H9 (cell line): ENCODE results near the gene LRRC58. TPM values are rescaled to one million over a fixed set of nuclear protein-coding genes. Genes with fewer than 3 reads are reported as not detected.

Source experiments
- DNase-seq: peaks from one replicate; pipeline ENCODE4 v3.0.0-alpha.2; 2017
- H2AFZ ChIP-seq: one replicate; pipeline ENCODE4 v1.6.1; 2013; ENCODE audit warnings: mild to moderate bottlenecking, low read length, control low read depth, moderate library complexity
- H2AK5ac ChIP-seq: 2 replicates; pipeline ENCODE4 v1.6.1; 2013; ENCODE audit warnings: low read length, control low read depth, mixed read lengths; ENCODE audit not compliant: insufficient read length
- H2BK120ac ChIP-seq: one replicate; pipeline ENCODE4 v1.6.1; 2013; ENCODE audit warnings: low read depth, mild to moderate bottlenecking, low read length, control low read depth, inconsistent platforms; ENCODE audit not compliant: poor library complexity, severe bottlenecking
- H2BK12ac ChIP-seq: 2 replicates; pipeline ENCODE4 v1.6.1; 2013; ENCODE audit warnings: low read length, control low read depth, mixed read lengths, low read depth; ENCODE audit not compliant: insufficient read length
- H2BK15ac ChIP-seq: 2 replicates; pipeline ENCODE4 v1.6.1; 2013; ENCODE audit warnings: low read depth, low read length, control low read depth
- H2BK20ac ChIP-seq: one replicate; pipeline ENCODE4 v1.6.1; 2013; ENCODE audit warnings: low read depth, mild to moderate bottlenecking, low read length, control low read depth, inconsistent platforms; ENCODE audit not compliant: poor library complexity, severe bottlenecking
- H2BK5ac ChIP-seq: 2 replicates; pipeline ENCODE4 v1.6.1; 2013; ENCODE audit warnings: low read length, control low read depth, mixed read lengths; ENCODE audit not compliant: insufficient read length
- H3K14ac ChIP-seq: 2 replicates; pipeline ENCODE4 v1.6.1; 2013; ENCODE audit warnings: low read length, control low read depth; ENCODE audit not compliant: insufficient read depth
- H3K18ac ChIP-seq: 2 replicates; pipeline ENCODE4 v1.6.1; 2013; ENCODE audit warnings: low read depth, mild to moderate bottlenecking, mixed read lengths, low read length, control low read depth; ENCODE audit not compliant: insufficient read length
- H3K23ac ChIP-seq: 2 replicates; pipeline ENCODE4 v1.6.1; 2013; ENCODE audit warnings: low read length, control low read depth, mixed read lengths, low read depth; ENCODE audit not compliant: insufficient read length
- H3K23me2 ChIP-seq: 2 replicates; pipeline ENCODE4 v1.6.1; 2013; ENCODE audit warnings: low read depth, mild to moderate bottlenecking, mixed read lengths, low read length, control low read depth; ENCODE audit not compliant: insufficient read length, poor library complexity, severe bottlenecking
- H3K27ac ChIP-seq: 2 replicates; pipeline ENCODE4 v1.5.1; 2013; ENCODE audit warnings: low read length, control low read depth, mixed read lengths, low read depth; ENCODE audit not compliant: insufficient read length
- H3K27me3 ChIP-seq: 2 replicates; pipeline ENCODE4 v1.6.1; 2013; ENCODE audit warnings: low read length, control low read depth, inconsistent platforms; ENCODE audit not compliant: insufficient read depth
- H3K4ac ChIP-seq: 2 replicates; pipeline ENCODE4 v1.6.1; 2013; ENCODE audit warnings: low read depth, mild to moderate bottlenecking, control low read depth, inconsistent platforms, low read length, moderate library complexity
- H3K4me1 ChIP-seq: 2 replicates; pipeline ENCODE4 v1.6.1; 2013; ENCODE audit warnings: low read length, control low read depth, inconsistent platforms; ENCODE audit not compliant: insufficient read depth
- H3K4me2 ChIP-seq: 2 replicates; pipeline ENCODE4 v1.6.1; 2013; ENCODE audit warnings: low read length, control low read depth, mixed read lengths; ENCODE audit not compliant: insufficient read length, insufficient read depth
- H3K56ac ChIP-seq: 2 replicates; pipeline ENCODE4 v1.6.1; 2013; ENCODE audit warnings: low read depth, mild to moderate bottlenecking, mixed read lengths, low read length, control low read depth; ENCODE audit not compliant: insufficient read length
- H3K79me1 ChIP-seq: 2 replicates; pipeline ENCODE4 v1.6.1; 2013; ENCODE audit warnings: low read depth, mild to moderate bottlenecking, moderate library complexity, low read length, control low read depth, inconsistent platforms; ENCODE audit not compliant: insufficient read depth, poor library complexity, severe bottlenecking
- H3K79me2 ChIP-seq: 2 replicates; pipeline ENCODE4 v1.6.1; 2013; ENCODE audit warnings: low read length, control low read depth, inconsistent platforms; ENCODE audit not compliant: insufficient read depth
- H3K9ac ChIP-seq: 2 replicates; pipeline ENCODE4 v1.6.1; 2013; ENCODE audit warnings: low read length, control low read depth, mixed read lengths; ENCODE audit not compliant: insufficient read length; ENCODE audit errors: extremely low read depth
- H3K9me3 ChIP-seq: one replicate; pipeline ENCODE4 v1.6.1; 2013; ENCODE audit warnings: low read depth, low read length, inconsistent platforms; ENCODE audit not compliant: control insufficient read depth
- H3T11ph ChIP-seq: one replicate; pipeline ENCODE4 v1.6.1; 2013; ENCODE audit warnings: mild to moderate bottlenecking, low read length, control low read depth, inconsistent platforms
- H4K20me1 ChIP-seq: one replicate; pipeline ENCODE4 v1.6.1; 2013; ENCODE audit not compliant: control insufficient read depth, insufficient read length, insufficient read depth
- H4K5ac ChIP-seq: 2 replicates; pipeline ENCODE4 v1.6.1; 2013; ENCODE audit warnings: low read depth, mild to moderate bottlenecking, mixed read lengths, low read length, control low read depth; ENCODE audit not compliant: insufficient read length
- H4K8ac ChIP-seq: replicated peaks from 2 replicates; pipeline ENCODE4 v1.6.1; 2013; ENCODE audit warnings: low read length, control low read depth, mixed read lengths, low read depth; ENCODE audit not compliant: insufficient read length
- H4K91ac ChIP-seq: 2 replicates; pipeline ENCODE4 v1.6.1; 2013; ENCODE audit warnings: low read depth, mild to moderate bottlenecking, moderate library complexity, mixed read lengths, low read length, control low read depth; ENCODE audit not compliant: insufficient read length
- H3K27ac Mint-ChIP-seq, 3 experiments: 2 replicates in 2 of 3; 3 replicates in 1 of 3; pipeline ENCODE4 v1.8.0; 2020 to 2021; ENCODE audit warnings: mixed read lengths in 3 of 3, mild to moderate bottlenecking in 1 of 3, moderate library complexity in 1 of 3
- H3K27me3 Mint-ChIP-seq: 2 replicates; pipeline ENCODE4 v1.8.0; 2021; ENCODE audit warnings: low read depth, mild to moderate bottlenecking, moderate library complexity, mixed read lengths
- H3K36me3 Mint-ChIP-seq, 3 experiments: 2 replicates in 2 of 3; 3 replicates in 1 of 3; pipeline ENCODE4 v1.8.0; 2020 to 2021; ENCODE audit warnings: low read depth in 3 of 3, mixed read lengths in 3 of 3; ENCODE audit not compliant: insufficient read depth in 1 of 3
- H3K4me1 Mint-ChIP-seq, 2 experiments: 2 replicates each; pipeline ENCODE4 v1.8.0; 2020; ENCODE audit warnings: mixed read lengths in 2 of 2
- H3K4me3 Mint-ChIP-seq, 2 experiments: 2 replicates in 1 of 2; 3 replicates in 1 of 2; pipeline ENCODE4 v1.8.0; 2020 to 2021; ENCODE audit warnings: mild to moderate bottlenecking in 2 of 2, mixed read lengths in 2 of 2, moderate library complexity in 1 of 2
- H3K9me3 Mint-ChIP-seq, 2 experiments: 2 replicates in 1 of 2; 3 replicates in 1 of 2; pipeline ENCODE4 v1.8.0; 2020; ENCODE audit warnings: mild to moderate bottlenecking in 2 of 2, mixed read lengths in 2 of 2, moderate library complexity in 1 of 2
- WGBS: extraction: QIAGEN DNeasy Blood & Tissue Kit; methylation state at CpG from one replicate; pipeline ENCODE4 v1.1.7; 2013; ENCODE audit warnings: missing lambda C conversion rate, low lambda C conversion rate, mixed read lengths; ENCODE audit not compliant: insufficient read length; ENCODE audit errors: extremely low coverage; 5-methylcytosine and 5-hydroxymethylcytosine counted together
- total RNA-seq: library from RNA; stranded (reverse); gene quantifications from 2 replicates; pipeline ENCODE4 v1.2.1, GENCODE V29; 2021
- TF ChIP-seq, protein P1 (sequence below): fragments of 200-600 bp; sonication (generic); conservative IDR thresholded peaks from 3 replicates; pipeline ENCODE4 v1.8.0; 2021; ENCODE audit warnings: antibody characterized with exemption, mild to moderate bottlenecking

LRRC58 gene
- total RNA-seq, 1 experiment from 2014 or later = 18.2 TPM

DNA sequence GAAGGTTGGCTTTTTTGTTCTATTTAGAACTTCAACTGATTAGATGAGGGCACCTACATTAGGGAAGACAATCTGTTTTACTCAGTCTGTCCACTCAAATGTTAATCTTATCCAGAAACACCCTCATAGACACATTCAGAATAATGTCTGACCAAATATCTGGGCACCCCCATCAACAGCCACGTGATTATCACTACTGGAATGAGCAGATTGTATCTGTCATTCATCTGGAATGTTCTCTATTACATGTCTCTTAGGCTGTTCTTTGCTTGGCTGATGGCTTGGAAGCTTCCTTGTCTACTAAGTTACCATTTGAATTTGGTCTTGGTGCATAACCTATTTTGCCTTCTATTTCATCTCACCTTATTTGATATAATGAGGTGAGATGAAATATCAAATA is 15.7 kb upstream of the LRRC58 start:
- Histone ChIP-seq H3K4me2 (no peak overlapping the region), H3K23ac (no peak overlapping the region), H2BK20ac (no peak overlapping the region), H3K9ac (no peak overlapping the region), H4K8ac (no peak overlapping the region), H3K79me1 (no peaks in the 10 kb centered on the region), H2BK5ac (no peak overlapping the region), H4K5ac (no peak overlapping the region), H3K23me2 (no peaks in the 10 kb centered on the region), H4K91ac (no peak overlapping the region), H3K79me2 (no peaks in the 10 kb centered on the region), H2AFZ (no peak overlapping the region), H2BK120ac (no peak overlapping the region), H3K27ac (no peak overlapping the region), H3K4me1 (no peaks in the 10 kb centered on the region), H3K14ac (no peak overlapping the region), H3K18ac (no peak overlapping the region), H3K9me3 (no peaks in the 10 kb centered on the region), H3K56ac (no peak overlapping the region), H2AK5ac (no peak overlapping the region), H2BK15ac (no peak overlapping the region), H4K20me1 (no peaks in the 10 kb centered on the region), H2BK12ac (no peak overlapping the region), H3T11ph (no peak overlapping the region), H3K27me3 (no peaks in the 10 kb centered on the region), H3K4ac (no peak overlapping the region)
- no peaks in the 10 kb centered on the region for H3K36me3 Mint-ChIP-seq
- WGBS = no CpG with 5 or more reads among the region's 1 CpG
- DNase-seq = no peak
- H3K9me3 Mint-ChIP-seq = no peaks in the 10 kb centered on the region
- TF ChIP-seq, protein P1, sequence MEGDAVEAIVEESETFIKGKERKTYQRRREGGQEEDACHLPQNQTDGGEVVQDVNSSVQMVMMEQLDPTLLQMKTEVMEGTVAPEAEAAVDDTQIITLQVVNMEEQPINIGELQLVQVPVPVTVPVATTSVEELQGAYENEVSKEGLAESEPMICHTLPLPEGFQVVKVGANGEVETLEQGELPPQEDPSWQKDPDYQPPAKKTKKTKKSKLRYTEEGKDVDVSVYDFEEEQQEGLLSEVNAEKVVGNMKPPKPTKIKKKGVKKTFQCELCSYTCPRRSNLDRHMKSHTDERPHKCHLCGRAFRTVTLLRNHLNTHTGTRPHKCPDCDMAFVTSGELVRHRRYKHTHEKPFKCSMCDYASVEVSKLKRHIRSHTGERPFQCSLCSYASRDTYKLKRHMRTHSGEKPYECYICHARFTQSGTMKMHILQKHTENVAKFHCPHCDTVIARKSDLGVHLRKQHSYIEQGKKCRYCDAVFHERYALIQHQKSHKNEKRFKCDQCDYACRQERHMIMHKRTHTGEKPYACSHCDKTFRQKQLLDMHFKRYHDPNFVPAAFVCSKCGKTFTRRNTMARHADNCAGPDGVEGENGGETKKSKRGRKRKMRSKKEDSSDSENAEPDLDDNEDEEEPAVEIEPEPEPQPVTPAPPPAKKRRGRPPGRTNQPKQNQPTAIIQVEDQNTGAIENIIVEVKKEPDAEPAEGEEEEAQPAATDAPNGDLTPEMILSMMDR = no peak
- H3K4me3 Mint-ChIP-seq = no peak overlapping the region
- H3K27me3 Mint-ChIP-seq = peaks cover 5% of the 10 kb centered on the region; the same call in 1 of the 2 replicates
- no peak overlapping the region for H3K27ac Mint-ChIP-seq
- no peaks in the 10 kb centered on the region for H3K4me1 Mint-ChIP-seq
